ENCODE measurements around the gene ADI1.
A peak's percentile ranks its signal among the peaks of the same experiment; 100 is the strongest.

Gene ADI1

GRCh38 chr2:3519255-3520205 lies at the start of gene ADI1:
ADI1 (minus strand) TSS chr2:3519531; CDS start chr2:3519487, 44 bp downstream.
- peak; percentile 70 for DNase-seq (ENCODE audit: low read depth)

- DNase-seq (ENCODE audit: low read depth) = no peak
Observed at GRCh38 chr2:3566806-3567205, 47.5 kb upstream of the ADI1 start.

GRCh38 chr2:3565117-3565516 lies 45.8 kb upstream of the ADI1 start:
- DNase-seq (ENCODE audit: low read depth) = no peak

GRCh38 chr2:3563521-3563976 lies 44.2 kb upstream of the ADI1 start:
- no peak for DNase-seq (ENCODE audit: low read depth)

GRCh38 chr2:3558205-3559014 lies 39.1 kb upstream of the ADI1 start, which contains the start of gene RNASEH1:
RNASEH1 (minus strand) TSS chr2:3558333; CDS start chr2:3558260, 73 bp downstream.
- DNase-seq (ENCODE audit: low read depth) = peak; percentile 99

- no peak for DNase-seq (ENCODE audit: low read depth)
Observed at GRCh38 chr2:3557639-3558204, 38.4 kb upstream of the ADI1 start.

GRCh38 chr2:3553946-3554345 lies 34.6 kb upstream of the ADI1 start:
- no peak for DNase-seq (ENCODE audit: low read depth)

- no peak for DNase-seq (ENCODE audit: low read depth)
Observed at GRCh38 chr2:3547915-3548314, 28.6 kb upstream of the ADI1 start.

GRCh38 chr2:3545788-3546478 lies 26.6 kb upstream of the ADI1 start:
- no peak for DNase-seq (ENCODE audit: low read depth)

GRCh38 chr2:3543023-3543683 lies 23.8 kb upstream of the ADI1 start:
- no peak for DNase-seq (ENCODE audit: low read depth)

- no peak for DNase-seq (ENCODE audit: low read depth)
Observed at GRCh38 chr2:3542107-3542506, 22.8 kb upstream of the ADI1 start.

- DNase-seq (ENCODE audit: low read depth) = no peak
Observed at GRCh38 chr2:3539836-3540235, 20.5 kb upstream of the ADI1 start.

GRCh38 chr2:3536682-3537632 lies 17.6 kb upstream of the ADI1 start:
- peak; percentile 35 for DNase-seq (ENCODE audit: low read depth)

- DNase-seq (ENCODE audit: low read depth) = peak; percentile 79
Observed at GRCh38 chr2:3535794-3536681, 16.7 kb upstream of the ADI1 start.

GRCh38 chr2:3535467-3535793 lies 16.1 kb upstream of the ADI1 start:
- no peak for DNase-seq (ENCODE audit: low read depth)

GRCh38 chr2:3534251-3534814 lies 15.0 kb upstream of the ADI1 start:
- no peak for DNase-seq (ENCODE audit: low read depth)

- DNase-seq (ENCODE audit: low read depth) = no peak
Observed at GRCh38 chr2:3533836-3534235, 14.5 kb upstream of the ADI1 start.

- no peak for DNase-seq (ENCODE audit: low read depth)
Observed at GRCh38 chr2:3532941-3533340, 13.6 kb upstream of the ADI1 start.
